Thyroid gland (tissue), 4 donors: Measurements from ENCODE around the gene DHRS4.

Experiments
- POLR2A ChIP-seq, 2 donors: fragments of 450-650 bp; IDR thresholded peaks; one replicate each; pipeline ENCODE4 v1.6.1; 2017; ENCODE audit warnings: antibody characterized with exemption in 2 of 2, mild to moderate bottlenecking in 2 of 2, moderate library complexity in 1 of 2
- TF ChIP-seq, protein P1 (sequence below), 6 experiments: fragments of 200-600 bp in 3 of 6; fragments of 450-650 bp in 3 of 6; sonication (generic) in 3 of 6; IDR thresholded peaks; one replicate each; pipeline ENCODE4 v1.5.1; 2016 to 2019; ENCODE audit warnings: antibody characterized with exemption in 6 of 6, mild to moderate bottlenecking in 2 of 6, inconsistent platforms in 1 of 6, moderate library complexity in 1 of 6

DNA sequence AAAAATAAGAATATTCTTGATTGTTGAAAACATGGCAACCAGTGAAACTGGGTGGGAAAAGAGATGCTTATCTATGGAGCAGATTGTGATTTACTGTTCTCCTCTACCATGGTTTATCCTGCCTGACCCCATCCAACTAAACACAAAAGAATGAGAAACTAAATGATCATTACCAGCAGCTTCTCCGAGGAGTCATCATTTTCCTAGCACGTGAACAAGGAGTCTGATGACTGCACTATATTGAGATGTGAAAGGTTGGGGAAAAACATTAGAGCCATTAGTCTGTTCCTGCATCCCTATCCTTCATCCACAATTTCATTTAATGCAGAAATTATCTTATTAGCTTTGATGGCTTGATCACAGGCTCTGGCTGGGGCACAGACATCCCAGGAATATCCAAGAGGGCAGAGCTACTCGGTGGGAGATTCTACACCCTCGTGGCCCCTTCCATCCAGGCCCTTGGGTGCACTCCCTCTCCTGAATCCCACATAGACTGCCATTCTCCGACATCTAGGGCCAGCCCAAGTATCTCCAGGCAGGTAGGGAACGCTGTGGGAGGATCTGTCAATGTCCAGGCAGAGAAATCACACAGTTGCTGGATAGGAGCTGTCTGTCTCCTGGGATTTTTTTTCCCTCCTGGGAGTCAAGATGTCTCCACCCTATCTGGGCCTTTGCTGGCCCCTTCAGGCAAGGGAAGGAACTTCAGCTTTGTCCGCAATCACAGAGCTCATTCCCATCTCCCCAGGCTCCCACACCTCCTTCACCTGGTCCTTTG lies 43.3 kb upstream of the DHRS4 start:
- TF ChIP-seq, protein P1, sequence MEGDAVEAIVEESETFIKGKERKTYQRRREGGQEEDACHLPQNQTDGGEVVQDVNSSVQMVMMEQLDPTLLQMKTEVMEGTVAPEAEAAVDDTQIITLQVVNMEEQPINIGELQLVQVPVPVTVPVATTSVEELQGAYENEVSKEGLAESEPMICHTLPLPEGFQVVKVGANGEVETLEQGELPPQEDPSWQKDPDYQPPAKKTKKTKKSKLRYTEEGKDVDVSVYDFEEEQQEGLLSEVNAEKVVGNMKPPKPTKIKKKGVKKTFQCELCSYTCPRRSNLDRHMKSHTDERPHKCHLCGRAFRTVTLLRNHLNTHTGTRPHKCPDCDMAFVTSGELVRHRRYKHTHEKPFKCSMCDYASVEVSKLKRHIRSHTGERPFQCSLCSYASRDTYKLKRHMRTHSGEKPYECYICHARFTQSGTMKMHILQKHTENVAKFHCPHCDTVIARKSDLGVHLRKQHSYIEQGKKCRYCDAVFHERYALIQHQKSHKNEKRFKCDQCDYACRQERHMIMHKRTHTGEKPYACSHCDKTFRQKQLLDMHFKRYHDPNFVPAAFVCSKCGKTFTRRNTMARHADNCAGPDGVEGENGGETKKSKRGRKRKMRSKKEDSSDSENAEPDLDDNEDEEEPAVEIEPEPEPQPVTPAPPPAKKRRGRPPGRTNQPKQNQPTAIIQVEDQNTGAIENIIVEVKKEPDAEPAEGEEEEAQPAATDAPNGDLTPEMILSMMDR (IDR thresholded peaks at IDR 0.05), result peak; percentile 36 to 86 (median 69)
- no peak for TF ChIP-seq POLR2A (IDR thresholded peaks at IDR 0.05)
